Keratinocyte (primary cell): ENCODE results near the gene DTX3. TPM values are rescaled to one million over a fixed set of nuclear protein-coding genes. Genes with fewer than 3 reads are reported as not detected.

Source experiments
- DNase-seq: peaks from one replicate; pipeline ENCODE4 v3.0.0-alpha.2; 2011; ENCODE audit warnings: low read depth, missing footprints, low spot score
- FAIRE-seq: peaks from 2 replicates; lab custom pipeline; 2011; peaks lifted over from hg19 to GRCh38; lab: Jason Lieb, UNC
- H2AFZ ChIP-seq: 2 replicates; pipeline ENCODE4 v1.6.0; 2012; ENCODE audit warnings: low read length, control low read depth, inconsistent platforms; ENCODE audit not compliant: control insufficient read depth
- H3K27ac ChIP-seq: 2 replicates; pipeline ENCODE4 v1.5.1; 2011; ENCODE audit warnings: low read length; ENCODE audit not compliant: control insufficient read depth, insufficient read depth
- H3K27me3 ChIP-seq: 3 replicates; pipeline ENCODE4 v1.6.0; 2011; ENCODE audit warnings: low read length; ENCODE audit not compliant: control insufficient read depth, insufficient read depth; ENCODE audit errors: extremely low read depth
- H3K36me3 ChIP-seq, 2 experiments: 2 replicates in 1 of 2; 3 replicates in 1 of 2; pipeline ENCODE4 v1.5.1; 2011; ENCODE audit warnings: low read length in 2 of 2, mild to moderate bottlenecking in 1 of 2; ENCODE audit not compliant: control insufficient read depth in 2 of 2, insufficient read depth in 2 of 2; ENCODE audit errors: extremely low read depth in 1 of 2
- H3K4me1 ChIP-seq: 3 replicates; pipeline ENCODE4 v1.5.1; 2011; ENCODE audit warnings: low read length; ENCODE audit not compliant: control insufficient read depth, insufficient read depth; ENCODE audit errors: extremely low read depth
- H3K4me2 ChIP-seq: 3 replicates; pipeline ENCODE4 v1.6.0; 2011; ENCODE audit warnings: low read depth, low read length; ENCODE audit not compliant: control insufficient read depth, insufficient read depth; ENCODE audit errors: extremely low read depth
- H3K4me3 ChIP-seq, 3 experiments: fragments of 200-600 bp in 1 of 3; sonication (generic) in 1 of 3; 2 replicates in 2 of 3; 3 replicates in 1 of 3; pipeline ENCODE4 v1.5.1; 2011 to 2016; ENCODE audit warnings: low read length in 3 of 3, mild to moderate bottlenecking in 3 of 3, control low read depth in 2 of 3, inconsistent platforms in 1 of 3, low read depth in 1 of 3, mixed read lengths in 1 of 3, mixed run types in 1 of 3, moderate library complexity in 1 of 3; ENCODE audit not compliant: control insufficient read depth in 2 of 3, insufficient read depth in 2 of 3; ENCODE audit errors: extremely low read depth in 1 of 3
- H3K79me2 ChIP-seq: 2 replicates; pipeline ENCODE4 v1.6.0; 2012; ENCODE audit warnings: low read length; ENCODE audit not compliant: control insufficient read depth, insufficient read depth
- H3K9ac ChIP-seq: 3 replicates; pipeline ENCODE4 v1.6.0; 2011; ENCODE audit warnings: low read length; ENCODE audit not compliant: control insufficient read depth, insufficient read depth; ENCODE audit errors: extremely low read depth
- H3K9me1 ChIP-seq: 3 replicates; pipeline ENCODE4 v1.6.0; 2011; ENCODE audit warnings: low read length; ENCODE audit not compliant: control insufficient read depth, insufficient read depth; ENCODE audit errors: extremely low read depth
- H3K9me3 ChIP-seq: 2 replicates; pipeline ENCODE4 v1.5.1; 2012; ENCODE audit warnings: low read depth, low read length; ENCODE audit not compliant: control insufficient read depth
- H4K20me1 ChIP-seq: 3 replicates; pipeline ENCODE4 v1.6.0; 2011; ENCODE audit warnings: low read length; ENCODE audit not compliant: control insufficient read depth, insufficient read depth; ENCODE audit errors: extremely low read depth
- EZH2 ChIP-seq: IDR thresholded peaks from one replicate; pipeline ENCODE4 v1.6.1; 2012; ENCODE audit warnings: inconsistent platforms, mild to moderate bottlenecking, low read length, moderate library complexity
- dilution Hi-C: fragments of 300-500 bp; cut with MboI; formaldehyde crosslinking; loops from one replicate; pipeline ENCODE4 v1.7.0; 2020; ENCODE audit warnings: low sequenced_read_pairs; ENCODE audit not compliant: extremely low pct_ligation_motif_present
- polyA plus RNA-seq, 5 experiments: library from polyadenylated mRNA; depleted of rRNA in 3 of 5; stranded (reverse) in 3 of 5; stranded (forward) in 1 of 5; unstranded in 1 of 5; fragments of >200 nt; gene quantifications; 1 replicate in 1 of 5; 2 replicates in 3 of 5; 3 replicates in 1 of 5; pipeline versions ENCODE4 v1.2.1 to v1.2.3, GENCODE V29; 2011 to 2012; ENCODE audit warnings: missing spikeins in 2 of 5, low read depth in 1 of 5, low replicate concordance in 1 of 5
- TF ChIP-seq, protein P1 (sequence below), 3 experiments: IDR thresholded peaks in 1 of 3; conservative IDR thresholded peaks in 1 of 3; optimal IDR thresholded peaks in 1 of 3; 2 replicates in 2 of 3; 3 replicates in 1 of 3; pipeline versions ENCODE3 to v1.5.1; 2011; ENCODE audit warnings: low read length in 3 of 3, mild to moderate bottlenecking in 3 of 3, moderate library complexity in 2 of 3, control low read depth in 1 of 3, inconsistent platforms in 1 of 3; ENCODE audit not compliant: insufficient read depth in 2 of 3; ENCODE audit errors: extremely low read depth in 1 of 3

DTX3 gene
- polyA plus RNA-seq, 1 donor (not counting 4 experiments of a cell fraction or from before 2014, with no cell fraction given) = 2.6 TPM

DNA sequence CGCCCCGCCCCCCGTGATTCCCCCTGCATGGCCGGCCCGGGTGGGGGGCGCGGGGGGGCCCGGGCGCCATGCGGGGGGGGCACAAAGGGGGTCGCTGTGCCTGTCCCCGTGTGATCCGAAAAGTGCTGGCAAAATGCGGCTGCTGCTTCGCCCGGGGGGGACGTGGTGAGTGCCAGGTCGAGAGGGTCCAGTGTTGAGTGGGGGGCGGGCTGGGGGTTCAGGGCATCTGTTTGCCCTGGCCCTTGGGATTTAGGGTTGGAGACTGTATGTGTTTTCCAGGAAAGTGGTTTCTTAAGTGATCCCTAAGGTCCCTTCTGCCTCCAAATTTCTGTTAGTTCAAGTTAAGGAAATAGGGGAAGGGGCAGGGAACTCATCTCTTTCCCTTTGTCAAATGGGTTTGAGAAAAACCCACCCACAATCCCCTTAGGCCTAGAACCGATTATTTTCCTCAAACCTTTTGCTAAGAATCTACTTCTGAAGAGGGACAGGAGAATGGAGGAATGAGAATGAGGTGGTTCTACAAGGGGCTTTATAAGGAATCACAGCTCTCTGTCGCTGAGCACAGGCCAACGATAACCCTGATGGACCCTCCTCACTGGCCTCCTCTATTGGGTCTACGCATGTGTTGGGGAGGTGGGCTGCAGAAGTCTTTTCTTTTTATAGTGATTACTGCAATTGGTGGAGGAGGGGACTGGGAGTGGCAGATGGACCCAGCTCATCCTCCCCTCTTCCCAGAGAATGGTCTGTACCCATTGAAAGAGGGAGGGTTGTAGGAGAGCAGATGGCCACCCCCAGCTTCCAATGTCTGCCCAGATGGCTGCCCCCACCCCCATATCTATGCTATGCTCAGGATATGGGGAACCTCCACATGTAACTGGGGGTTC is 7.4 kb downstream of the DTX3 start:
- Histone ChIP-seq H3K79me2 (no peaks in the 10 kb centered on the region), H3K36me3 (no peaks in the 10 kb centered on the region), H3K27me3 (peaks cover 54% of the 10 kb centered on the region), H3K4me2 (no peak overlapping the region), H3K4me3 (no peak overlapping the region), H3K4me1 (peaks cover 3% of the 10 kb centered on the region), H3K9ac (no peak overlapping the region), H3K9me1 (no peaks in the 10 kb centered on the region), H3K27ac (no peak overlapping the region), H4K20me1 (no peaks in the 10 kb centered on the region), H3K9me3 (no peaks in the 10 kb centered on the region), H2AFZ (no peak overlapping the region)
- no peak for DNase-seq
- dilution Hi-C loops = no loop called here
- TF ChIP-seq, protein P1, sequence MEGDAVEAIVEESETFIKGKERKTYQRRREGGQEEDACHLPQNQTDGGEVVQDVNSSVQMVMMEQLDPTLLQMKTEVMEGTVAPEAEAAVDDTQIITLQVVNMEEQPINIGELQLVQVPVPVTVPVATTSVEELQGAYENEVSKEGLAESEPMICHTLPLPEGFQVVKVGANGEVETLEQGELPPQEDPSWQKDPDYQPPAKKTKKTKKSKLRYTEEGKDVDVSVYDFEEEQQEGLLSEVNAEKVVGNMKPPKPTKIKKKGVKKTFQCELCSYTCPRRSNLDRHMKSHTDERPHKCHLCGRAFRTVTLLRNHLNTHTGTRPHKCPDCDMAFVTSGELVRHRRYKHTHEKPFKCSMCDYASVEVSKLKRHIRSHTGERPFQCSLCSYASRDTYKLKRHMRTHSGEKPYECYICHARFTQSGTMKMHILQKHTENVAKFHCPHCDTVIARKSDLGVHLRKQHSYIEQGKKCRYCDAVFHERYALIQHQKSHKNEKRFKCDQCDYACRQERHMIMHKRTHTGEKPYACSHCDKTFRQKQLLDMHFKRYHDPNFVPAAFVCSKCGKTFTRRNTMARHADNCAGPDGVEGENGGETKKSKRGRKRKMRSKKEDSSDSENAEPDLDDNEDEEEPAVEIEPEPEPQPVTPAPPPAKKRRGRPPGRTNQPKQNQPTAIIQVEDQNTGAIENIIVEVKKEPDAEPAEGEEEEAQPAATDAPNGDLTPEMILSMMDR (optimal IDR thresholded peaks at IDR 0.05 in 1 of 3, IDR thresholded peaks at IDR 0.05 in 1 of 3, conservative IDR thresholded peaks at IDR 0.05 in 1 of 3; ENCODE audit: extremely low read depth in 1 of 3, insufficient read depth in 2 of 3, low read length in 3 of 3) = no peak
- peak; percentile 89 for TF ChIP-seq EZH2
- FAIRE-seq = no peak

DNA sequence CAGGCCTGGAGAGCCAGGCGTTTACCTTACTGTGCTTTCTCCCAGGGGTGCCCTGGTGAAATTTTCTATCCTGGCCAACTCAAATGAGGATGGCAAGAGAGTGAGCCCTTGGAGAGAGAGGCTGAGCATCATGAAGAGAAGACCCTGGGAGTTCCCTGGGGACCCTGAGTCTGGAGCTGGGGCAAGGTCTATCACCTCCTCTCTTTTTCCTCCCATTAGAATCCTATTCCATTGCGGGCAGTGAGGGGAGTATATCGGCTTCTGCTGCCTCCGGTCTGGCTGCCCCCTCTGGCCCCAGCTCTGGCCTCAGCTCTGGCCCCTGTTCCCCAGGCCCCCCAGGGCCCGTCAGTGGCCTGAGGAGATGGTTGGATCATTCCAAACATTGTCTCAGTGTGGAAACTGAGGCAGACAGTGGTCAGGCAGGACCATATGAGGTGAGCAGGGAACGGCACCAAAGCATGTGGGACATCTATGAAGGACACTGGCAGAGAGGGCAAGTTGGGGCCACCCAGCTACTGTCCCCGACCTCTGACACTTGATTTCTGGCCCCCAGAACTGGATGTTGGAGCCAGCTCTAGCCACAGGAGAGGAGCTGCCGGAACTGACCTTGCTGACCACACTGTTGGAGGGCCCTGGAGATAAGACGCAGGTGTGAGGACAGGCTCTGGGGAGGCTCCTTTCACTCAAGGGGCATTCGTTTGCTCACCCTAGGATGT is 8.2 kb downstream of the DTX3 start:
- FAIRE-seq (no peak), DNase-seq (no peak)
- Histone ChIP-seq H3K9me3 (no peaks in the 10 kb centered on the region), H3K27me3 (peaks cover 60% of the 10 kb centered on the region), H3K4me1 (peaks cover 3% of the 10 kb centered on the region), H2AFZ (no peak overlapping the region), H3K9ac (no peak overlapping the region), H3K9me1 (no peaks in the 10 kb centered on the region), H3K36me3 (no peaks in the 10 kb centered on the region), H3K79me2 (no peaks in the 10 kb centered on the region), H3K4me2 (no peak overlapping the region), H4K20me1 (no peaks in the 10 kb centered on the region), H3K27ac (no peak overlapping the region), H3K4me3 (no peak overlapping the region)
- TF ChIP-seq, protein P1 (optimal IDR thresholded peaks at IDR 0.05 in 1 of 3, IDR thresholded peaks at IDR 0.05 in 1 of 3, conservative IDR thresholded peaks at IDR 0.05 in 1 of 3; ENCODE audit: extremely low read depth in 1 of 3, insufficient read depth in 2 of 3, low read length in 3 of 3) = no peak
- no peak for TF ChIP-seq EZH2
- dilution Hi-C loops = no loop called here
